GM19438 (cell line): ENCODE measurements around the gene ISLR.

ENCODE experiments used
- ATAC-seq: cut with Tn5 transposase; IDR thresholded peaks from one replicate; pipeline ENCODE4 v1.9.1; 2021; ENCODE audit warnings: low read depth; ENCODE audit not compliant: unreplicated experiment

Gene ISLR

GRCh38 chr15:74173380-74174218 lies at the start of gene ISLR:
ISLR (plus strand) TSS chr15:74173710; CDS start chr15:74174859, 1,149 bp downstream.
- no peak for ATAC-seq

- ATAC-seq = no peak
Observed at GRCh38 chr15:74124196-74124595, 49.3 kb upstream of the ISLR start.

- ATAC-seq = no peak
Observed at GRCh38 chr15:74124759-74125158, 48.8 kb upstream of the ISLR start.

DNA sequence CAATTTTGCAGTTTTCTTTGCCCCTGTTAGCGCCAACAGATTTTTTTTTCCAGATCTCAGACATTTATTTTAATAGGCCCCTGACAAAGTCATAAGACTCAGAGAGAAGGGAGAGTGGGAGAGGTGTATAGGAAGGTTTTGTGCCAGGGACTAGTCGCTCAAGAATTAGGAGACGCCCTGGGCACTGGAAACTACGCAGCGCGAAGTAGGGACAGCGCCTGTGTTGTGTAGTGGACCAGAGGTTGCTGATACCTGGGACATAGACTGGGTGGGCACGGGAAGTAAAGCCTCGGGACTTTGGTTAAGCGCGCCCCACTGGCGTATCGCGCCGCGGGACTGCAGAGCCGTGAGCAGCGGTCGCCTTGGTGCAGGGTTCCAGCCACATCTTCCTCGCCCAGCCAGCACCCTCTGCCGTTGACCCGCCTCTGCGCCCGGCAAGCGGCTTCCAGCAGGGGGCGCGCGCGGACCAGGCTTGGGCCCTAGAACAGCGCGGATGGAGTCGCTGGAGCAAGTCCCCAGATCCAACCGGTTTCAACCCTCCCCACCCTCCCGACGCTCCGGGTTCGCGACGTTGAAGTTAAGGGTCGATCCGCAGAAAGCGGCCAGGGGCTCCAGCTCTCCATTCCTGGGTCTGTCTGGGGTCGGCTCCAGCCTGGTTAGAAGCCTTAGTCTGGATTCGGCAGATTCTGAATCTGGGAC lies 46.1 kb upstream of the ISLR start:
- peak; percentile 72 for ATAC-seq

DNA sequence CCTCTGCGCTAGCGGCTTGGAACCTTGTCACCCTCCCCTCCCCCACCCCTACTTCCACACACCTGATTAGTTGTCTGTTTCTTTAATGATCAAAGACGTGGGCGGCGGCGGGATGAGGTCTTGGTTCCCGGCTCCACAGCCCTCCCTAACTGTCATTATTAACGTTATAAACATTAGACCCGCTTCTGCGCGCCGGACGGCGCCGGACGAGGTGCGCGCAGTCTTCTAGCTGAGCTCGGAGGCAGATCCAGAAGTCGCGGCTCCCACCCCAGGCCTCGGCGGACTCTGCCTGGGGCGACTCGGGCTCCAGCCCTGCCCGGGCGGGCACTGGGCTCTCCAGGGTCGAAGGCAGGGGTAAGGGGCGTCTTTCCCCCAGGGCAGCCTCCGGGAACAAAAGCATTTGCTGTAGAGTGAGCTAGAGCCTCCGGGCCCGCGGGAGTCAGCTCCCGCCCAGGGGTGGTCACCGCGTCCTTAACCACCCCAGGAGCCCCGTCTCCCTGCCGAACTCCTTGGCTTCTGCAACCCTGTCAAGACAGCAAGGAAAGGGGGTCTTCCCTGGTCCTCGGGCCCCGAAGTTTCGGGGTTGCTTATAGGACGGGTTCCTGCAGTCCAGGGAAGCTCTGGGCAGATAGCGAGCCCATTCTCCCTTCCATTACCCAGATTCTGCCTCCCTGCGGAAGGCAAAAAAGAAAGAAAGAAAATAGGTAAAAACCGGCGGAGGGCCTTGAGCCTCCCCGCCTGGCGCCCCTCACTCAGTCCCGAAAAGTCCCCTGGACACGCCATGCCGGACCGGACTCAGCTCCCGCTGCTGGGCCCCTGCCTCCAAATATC lies 45.3 kb upstream of the ISLR start:
- no peak for ATAC-seq

- no peak for ATAC-seq
Observed at GRCh38 chr15:74128785-74129585, 44.5 kb upstream of the ISLR start.

GRCh38 chr15:74129586-74130154 lies 43.8 kb upstream of the ISLR start:
- no peak for ATAC-seq

- no peak for ATAC-seq
Observed at GRCh38 chr15:74130155-74130848, 43.2 kb upstream of the ISLR start, which contains the start of gene ISLR2. ISLR2 (plus strand) TSS chr15:74130586; CDS start chr15:74132755, 2,169 bp downstream.

DNA sequence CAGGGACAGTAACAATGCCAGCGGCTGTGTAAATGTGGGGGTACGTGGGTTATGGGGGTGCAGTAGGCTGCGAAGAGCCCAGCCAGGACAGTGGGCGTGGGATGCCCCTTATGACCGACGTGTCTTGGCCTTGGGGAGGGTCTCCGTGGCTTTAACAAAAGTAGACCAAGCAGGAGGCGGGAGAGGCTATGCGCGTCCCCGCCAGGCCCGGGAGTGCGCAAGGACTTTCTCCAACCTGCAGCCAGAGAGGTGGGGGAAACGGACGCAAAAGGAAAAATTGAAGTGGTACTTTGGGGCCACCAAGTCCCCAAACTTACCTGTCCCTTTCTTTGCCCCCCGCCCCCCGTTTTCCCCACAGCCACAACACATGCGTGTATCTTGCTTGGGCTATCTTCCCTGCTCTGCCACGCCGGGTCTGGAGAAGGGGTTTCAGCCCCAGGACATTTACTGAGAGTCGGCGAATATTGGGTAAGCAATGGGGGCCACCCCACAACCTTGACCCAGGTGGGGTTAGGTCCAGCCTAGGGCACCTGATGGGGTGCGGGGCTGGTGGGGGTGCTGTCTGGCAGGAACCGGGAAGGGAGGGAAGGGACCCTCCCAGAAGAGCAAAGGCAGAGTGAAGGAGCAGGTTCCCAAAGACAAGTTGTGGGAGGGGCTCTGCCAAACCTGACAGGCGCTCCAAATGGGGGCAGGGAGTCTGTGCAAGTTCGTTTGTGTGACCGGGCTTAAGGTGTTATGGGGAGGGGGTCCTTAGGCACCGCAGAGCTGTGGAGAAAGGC lies 42.5 kb upstream of the ISLR start:
- no peak for ATAC-seq

- no peak for ATAC-seq
Observed at GRCh38 chr15:74131628-74132413, 41.7 kb upstream of the ISLR start.

DNA sequence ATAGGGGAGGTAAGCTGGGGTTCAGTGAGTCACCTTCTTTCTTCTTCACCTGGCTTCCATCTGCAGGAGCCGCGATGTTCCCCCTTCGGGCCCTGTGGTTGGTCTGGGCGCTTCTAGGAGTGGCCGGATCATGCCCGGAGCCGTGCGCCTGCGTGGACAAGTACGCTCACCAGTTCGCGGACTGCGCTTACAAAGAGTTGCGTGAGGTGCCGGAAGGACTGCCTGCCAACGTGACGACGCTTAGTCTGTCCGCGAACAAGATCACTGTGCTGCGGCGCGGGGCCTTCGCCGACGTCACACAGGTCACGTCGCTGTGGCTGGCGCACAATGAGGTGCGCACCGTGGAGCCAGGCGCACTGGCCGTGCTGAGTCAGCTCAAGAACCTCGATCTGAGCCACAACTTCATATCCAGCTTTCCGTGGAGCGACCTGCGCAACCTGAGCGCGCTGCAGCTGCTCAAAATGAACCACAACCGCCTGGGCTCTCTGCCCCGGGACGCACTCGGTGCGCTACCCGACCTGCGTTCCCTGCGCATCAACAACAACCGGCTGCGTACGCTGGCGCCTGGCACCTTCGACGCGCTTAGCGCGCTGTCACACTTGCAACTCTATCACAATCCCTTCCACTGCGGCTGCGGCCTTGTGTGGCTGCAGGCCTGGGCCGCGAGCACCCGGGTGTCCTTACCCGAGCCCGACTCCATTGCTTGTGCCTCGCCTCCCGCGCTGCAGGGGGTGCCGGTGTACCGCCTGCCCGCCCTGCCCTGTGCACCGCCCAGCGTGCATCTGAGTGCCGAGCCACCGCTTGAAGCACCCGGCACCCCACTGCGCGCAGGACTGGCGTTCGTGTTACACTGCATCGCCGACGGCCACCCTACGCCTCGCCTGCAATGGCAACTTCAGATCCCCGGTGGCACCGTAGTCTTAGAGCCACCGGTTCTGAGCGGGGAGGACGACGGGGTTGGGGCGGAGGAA lies 40.5 kb upstream of the ISLR start:
- ATAC-seq = no peak

DNA sequence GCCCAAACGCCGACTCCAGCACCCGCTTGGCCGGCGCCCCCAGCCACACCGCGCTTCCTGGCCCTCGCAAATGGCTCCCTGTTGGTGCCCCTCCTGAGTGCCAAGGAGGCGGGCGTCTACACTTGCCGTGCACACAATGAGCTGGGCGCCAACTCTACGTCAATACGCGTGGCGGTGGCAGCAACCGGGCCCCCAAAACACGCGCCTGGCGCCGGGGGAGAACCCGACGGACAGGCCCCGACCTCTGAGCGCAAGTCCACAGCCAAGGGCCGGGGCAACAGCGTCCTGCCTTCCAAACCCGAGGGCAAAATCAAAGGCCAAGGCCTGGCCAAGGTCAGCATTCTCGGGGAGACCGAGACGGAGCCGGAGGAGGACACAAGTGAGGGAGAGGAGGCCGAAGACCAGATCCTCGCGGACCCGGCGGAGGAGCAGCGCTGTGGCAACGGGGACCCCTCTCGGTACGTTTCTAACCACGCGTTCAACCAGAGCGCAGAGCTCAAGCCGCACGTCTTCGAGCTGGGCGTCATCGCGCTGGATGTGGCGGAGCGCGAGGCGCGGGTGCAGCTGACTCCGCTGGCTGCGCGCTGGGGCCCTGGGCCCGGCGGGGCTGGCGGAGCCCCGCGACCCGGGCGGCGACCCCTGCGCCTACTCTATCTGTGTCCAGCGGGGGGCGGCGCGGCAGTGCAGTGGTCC lies 39.7 kb upstream of the ISLR start:
- ATAC-seq = no peak

DNA sequence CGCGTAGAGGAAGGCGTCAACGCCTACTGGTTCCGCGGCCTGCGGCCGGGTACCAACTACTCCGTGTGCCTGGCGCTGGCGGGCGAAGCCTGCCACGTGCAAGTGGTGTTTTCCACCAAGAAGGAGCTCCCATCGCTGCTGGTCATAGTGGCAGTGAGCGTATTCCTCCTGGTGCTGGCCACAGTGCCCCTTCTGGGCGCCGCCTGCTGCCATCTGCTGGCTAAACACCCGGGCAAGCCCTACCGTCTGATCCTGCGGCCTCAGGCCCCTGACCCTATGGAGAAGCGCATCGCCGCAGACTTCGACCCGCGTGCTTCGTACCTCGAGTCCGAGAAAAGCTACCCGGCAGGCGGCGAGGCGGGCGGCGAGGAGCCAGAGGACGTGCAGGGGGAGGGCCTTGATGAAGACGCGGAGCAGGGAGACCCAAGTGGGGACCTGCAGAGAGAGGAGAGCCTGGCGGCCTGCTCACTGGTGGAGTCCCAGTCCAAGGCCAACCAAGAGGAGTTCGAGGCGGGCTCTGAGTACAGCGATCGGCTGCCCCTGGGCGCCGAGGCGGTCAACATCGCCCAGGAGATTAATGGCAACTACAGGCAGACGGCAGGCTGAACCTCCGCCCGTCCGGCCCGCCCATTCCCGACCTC lies 39.0 kb upstream of the ISLR start:
- ATAC-seq = no peak

DNA sequence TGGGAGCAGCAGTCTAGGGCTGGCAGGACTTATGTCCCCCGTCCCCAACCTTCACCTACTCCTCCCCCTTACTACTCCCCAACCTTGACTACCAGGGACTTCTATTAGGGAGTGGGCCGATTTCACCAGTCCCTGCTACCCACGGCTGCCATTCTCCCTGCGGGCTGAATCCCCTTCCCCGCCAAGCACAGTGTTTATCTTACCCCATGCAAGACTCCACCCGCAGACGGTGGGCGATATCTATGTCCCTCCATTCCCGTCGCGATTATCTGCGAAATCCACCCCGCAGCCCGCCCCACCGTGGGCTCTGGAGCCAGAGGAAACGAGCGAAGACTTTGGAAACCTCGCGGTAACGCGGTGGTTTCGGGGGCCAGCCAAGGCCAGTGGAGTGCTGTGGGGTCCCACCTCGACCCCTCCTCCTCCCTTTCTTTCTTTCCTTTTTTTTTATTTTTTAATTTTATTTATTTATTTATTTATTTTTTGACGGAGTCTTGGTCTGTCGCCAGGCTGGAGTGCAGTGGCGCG lies 38.4 kb upstream of the ISLR start:
- no peak for ATAC-seq

GRCh38 chr15:74136540-74136813 lies 37.0 kb upstream of the ISLR start:
- ATAC-seq = no peak
